IMR-90 (cell line): ENCODE results near the gene LRRC70.

ENCODE experiments used
- CTCF ChIP-seq: conservative IDR thresholded peaks from 2 replicates; pipeline ENCODE4 v1.5.1; 2012; ENCODE audit warnings: mild to moderate bottlenecking, low read depth, low read length, improper control_type of control experiment
- ELK1 ChIP-seq: fragments of 150-350 bp; IDR thresholded peaks from 2 replicates; pipeline ENCODE4 v1.6.1; 2016; ENCODE audit warnings: low read depth, mild to moderate bottlenecking, low read length, moderate library complexity, borderline replicate concordance
- POLR2A ChIP-seq: IDR thresholded peaks from 2 replicates; pipeline ENCODE4 v1.6.1; 2012; ENCODE audit warnings: mild to moderate bottlenecking, low read depth, low read length
- RAD21 ChIP-seq: IDR thresholded peaks from 2 replicates; pipeline ENCODE4 v1.6.1; 2012; ENCODE audit warnings: low read length, improper control_type of control experiment
- RFX5 ChIP-seq: IDR thresholded peaks from 2 replicates; pipeline ENCODE4 v1.8.0; 2012; ENCODE audit warnings: low read depth, mild to moderate bottlenecking, low read length, moderate library complexity
- USF2 ChIP-seq: fragments of 150-350 bp; IDR thresholded peaks from 2 replicates; pipeline ENCODE4 v1.6.1; 2017; ENCODE audit warnings: mild to moderate bottlenecking, antibody characterized with exemption, low read length, low read depth

- no peak for TF ChIP-seq CTCF
- no peak for TF ChIP-seq RAD21
- no peak for TF ChIP-seq USF2
- TF ChIP-seq POLR2A = no peak
- no peak for TF ChIP-seq RFX5
- TF ChIP-seq ELK1 = no peak
These were observed 35.7 kb downstream of the LRRC70 start for GRCh38 chr5:62614355-62614754.
